ENCODE measurements around the gene SBK3.

GRCh38 chr19:55536366-55536765, 9.0 kb downstream of the SBK3 start:
- no peak for TF ChIP-seq CTCF (IDR thresholded peaks at IDR 0.05)
- no peak for TF ChIP-seq NRF1 (IDR thresholded peaks at IDR 0.05; ENCODE audit: low read depth, low read length)
- no peak for TF ChIP-seq TAF1 (IDR thresholded peaks at IDR 0.05; ENCODE audit: borderline replicate concordance, low read depth, low read length)
